Liver (tissue), 3 donors: ENCODE measurements around the gene NOCT.

Experiments
- GABPA ChIP-seq, 2 donors: IDR thresholded peaks in 1 of 2; conservative IDR thresholded peaks in 1 of 2; 2 replicates each; pipeline ENCODE4 v1.6.1; 2016; ENCODE audit warnings: antibody characterized with exemption in 2 of 2, mild to moderate bottlenecking in 1 of 2, moderate library complexity in 1 of 2
- RAD21 ChIP-seq, 2 donors: IDR thresholded peaks; 2 replicates each; pipeline ENCODE4 v1.6.1; 2016; ENCODE audit warnings: antibody characterized with exemption in 2 of 2, mild to moderate bottlenecking in 2 of 2
- RXRA ChIP-seq, 2 donors: IDR thresholded peaks; 2 replicates each; pipeline ENCODE4 v1.6.1; 2017 to 2018; ENCODE audit warnings: antibody characterized with exemption in 2 of 2, mild to moderate bottlenecking in 1 of 2
- TF ChIP-seq, protein P1 (sequence below): fragments of 150-350 bp; IDR thresholded peaks from 2 replicates; pipeline ENCODE4 v1.5.1; 2017; ENCODE audit warnings: improper control_type of control experiment, low read depth, low read length; ENCODE audit not compliant: missing input control
- TF ChIP-seq, protein P2 (sequence below): IDR thresholded peaks from 2 replicates; pipeline ENCODE4 v1.6.1; 2016; ENCODE audit warnings: antibody characterized with exemption
- TF ChIP-seq, protein P3 (sequence below): IDR thresholded peaks from 2 replicates; pipeline ENCODE4 v1.6.1; 2016; ENCODE audit warnings: antibody characterized with exemption
- donor health status: healthy.
- donor health status: healthy.

DNA sequence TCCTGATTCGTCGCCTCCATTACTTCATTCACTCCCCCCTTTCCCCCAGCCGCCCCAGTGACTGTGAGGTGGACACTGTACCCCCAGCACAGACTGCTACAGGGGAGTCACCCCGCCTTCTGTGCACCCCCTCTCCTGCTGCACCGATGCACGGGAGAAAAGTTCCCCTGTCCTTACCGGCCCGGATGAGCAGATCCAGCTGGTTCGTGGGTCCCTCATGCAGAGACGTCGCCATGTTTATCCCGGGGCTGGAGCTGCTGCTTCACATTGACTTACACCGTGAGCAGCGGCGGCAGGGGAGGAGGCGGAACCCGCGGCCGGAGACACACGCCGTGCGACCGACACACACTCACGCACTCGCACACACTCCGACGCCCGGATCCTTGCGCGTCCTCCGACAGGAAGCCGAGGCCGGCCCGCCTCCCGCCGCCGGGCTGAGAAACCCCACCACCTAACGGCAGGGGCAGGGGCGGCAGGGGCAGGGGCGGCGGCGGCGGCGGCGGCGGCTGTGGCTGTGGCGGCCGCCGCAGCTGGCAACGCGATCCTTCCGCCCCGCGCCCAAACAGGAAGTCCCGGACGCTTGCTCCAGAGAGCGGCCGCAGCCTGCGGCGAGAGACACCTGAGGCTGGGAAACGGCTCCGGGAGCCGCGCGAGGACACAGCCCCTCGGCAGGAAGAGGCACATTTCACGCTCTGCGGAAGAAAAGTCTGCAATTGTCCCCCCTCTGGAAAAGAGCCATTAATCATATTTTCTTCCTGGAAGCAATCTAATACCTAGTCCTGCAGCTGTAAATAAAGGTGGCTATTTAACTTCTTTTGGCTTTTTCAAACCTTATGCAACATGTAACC is 68.6 kb downstream of the NOCT start:
- TF ChIP-seq, protein P1, sequence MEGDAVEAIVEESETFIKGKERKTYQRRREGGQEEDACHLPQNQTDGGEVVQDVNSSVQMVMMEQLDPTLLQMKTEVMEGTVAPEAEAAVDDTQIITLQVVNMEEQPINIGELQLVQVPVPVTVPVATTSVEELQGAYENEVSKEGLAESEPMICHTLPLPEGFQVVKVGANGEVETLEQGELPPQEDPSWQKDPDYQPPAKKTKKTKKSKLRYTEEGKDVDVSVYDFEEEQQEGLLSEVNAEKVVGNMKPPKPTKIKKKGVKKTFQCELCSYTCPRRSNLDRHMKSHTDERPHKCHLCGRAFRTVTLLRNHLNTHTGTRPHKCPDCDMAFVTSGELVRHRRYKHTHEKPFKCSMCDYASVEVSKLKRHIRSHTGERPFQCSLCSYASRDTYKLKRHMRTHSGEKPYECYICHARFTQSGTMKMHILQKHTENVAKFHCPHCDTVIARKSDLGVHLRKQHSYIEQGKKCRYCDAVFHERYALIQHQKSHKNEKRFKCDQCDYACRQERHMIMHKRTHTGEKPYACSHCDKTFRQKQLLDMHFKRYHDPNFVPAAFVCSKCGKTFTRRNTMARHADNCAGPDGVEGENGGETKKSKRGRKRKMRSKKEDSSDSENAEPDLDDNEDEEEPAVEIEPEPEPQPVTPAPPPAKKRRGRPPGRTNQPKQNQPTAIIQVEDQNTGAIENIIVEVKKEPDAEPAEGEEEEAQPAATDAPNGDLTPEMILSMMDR, result peak; percentile 15
- TF ChIP-seq, protein P2, sequence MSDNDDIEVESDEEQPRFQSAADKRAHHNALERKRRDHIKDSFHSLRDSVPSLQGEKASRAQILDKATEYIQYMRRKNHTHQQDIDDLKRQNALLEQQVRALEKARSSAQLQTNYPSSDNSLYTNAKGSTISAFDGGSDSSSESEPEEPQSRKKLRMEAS, result peak; percentile 50
- TF ChIP-seq RAD21 (IDR thresholded peaks at IDR 0.05) (peak in 1 of 2 donors; percentile 13), RXRA (IDR thresholded peaks at IDR 0.05) (no peak), GABPA (IDR thresholded peaks at IDR 0.05 in 1 of 2, conservative IDR thresholded peaks at IDR 0.05 in 1 of 2) (peak in 1 of 2 donors; percentile 61)
- TF ChIP-seq, protein P3, sequence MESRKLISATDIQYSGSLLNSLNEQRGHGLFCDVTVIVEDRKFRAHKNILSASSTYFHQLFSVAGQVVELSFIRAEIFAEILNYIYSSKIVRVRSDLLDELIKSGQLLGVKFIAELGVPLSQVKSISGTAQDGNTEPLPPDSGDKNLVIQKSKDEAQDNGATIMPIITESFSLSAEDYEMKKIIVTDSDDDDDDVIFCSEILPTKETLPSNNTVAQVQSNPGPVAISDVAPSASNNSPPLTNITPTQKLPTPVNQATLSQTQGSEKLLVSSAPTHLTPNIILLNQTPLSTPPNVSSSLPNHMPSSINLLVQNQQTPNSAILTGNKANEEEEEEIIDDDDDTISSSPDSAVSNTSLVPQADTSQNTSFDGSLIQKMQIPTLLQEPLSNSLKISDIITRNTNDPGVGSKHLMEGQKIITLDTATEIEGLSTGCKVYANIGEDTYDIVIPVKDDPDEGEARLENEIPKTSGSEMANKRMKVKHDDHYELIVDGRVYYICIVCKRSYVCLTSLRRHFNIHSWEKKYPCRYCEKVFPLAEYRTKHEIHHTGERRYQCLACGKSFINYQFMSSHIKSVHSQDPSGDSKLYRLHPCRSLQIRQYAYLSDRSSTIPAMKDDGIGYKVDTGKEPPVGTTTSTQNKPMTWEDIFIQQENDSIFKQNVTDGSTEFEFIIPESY, result no peak
